IMR-90 (cell line): ENCODE measurements around the gene SRRM1. TPM values are rescaled to one million over a fixed set of nuclear protein-coding genes. Genes with fewer than 3 reads are reported as not detected.

ENCODE experiments used
- ATAC-seq: fragments of 200-7000 bp; cut with Tn5 transposase; 2 replicates; pipeline ENCODE4 v1.9.1; 2020; ENCODE audit warnings: low read depth, mild to moderate bottlenecking, moderate library complexity
- BruUV-seq: library from RNA; stranded (reverse); fragments of 400-500 nt; replicated peaks from 2 replicates; lab custom pipeline; 2021; lab: Mats Ljungman, UMichigan
- CTCF ChIA-PET: fragments of 300-600 bp; formaldehyde crosslinking; extraction: SDS; loops from one replicate; lab custom pipeline; 2021; ENCODE audit warnings: antibody characterized with exemption; lab: Yijun Ruan, JAX
- POLR2A ChIA-PET: fragments of 300-600 bp; sonication (Branson Sonifier 250); formaldehyde crosslinking; loops from one replicate; lab custom pipeline; 2022; ENCODE audit warnings: antibody characterized with exemption; ENCODE audit not compliant: unreplicated experiment; lab: Charles Lee
- DNase-seq: peaks from one replicate; pipeline ENCODE4 v3.0.0; 2013
- H2AFZ ChIP-seq: replicated peaks from 2 replicates; pipeline ENCODE3; 2013; ENCODE audit warnings: low read length, mild to moderate bottlenecking; ENCODE audit not compliant: poor library complexity
- H2AK5ac ChIP-seq: 2 replicates; pipeline ENCODE4 v1.6.1; 2013; ENCODE audit warnings: low read depth, low read length, inconsistent platforms
- H2AK9ac ChIP-seq: replicated peaks from 2 replicates; pipeline ENCODE3; 2013; ENCODE audit warnings: mild to moderate bottlenecking, low read depth, low read length, moderate library complexity; ENCODE audit not compliant: poor library complexity
- H2BK120ac ChIP-seq: 2 replicates; pipeline ENCODE4 v1.6.1; 2013; ENCODE audit warnings: low read depth, low read length, inconsistent platforms
- H2BK15ac ChIP-seq: 3 replicates; pipeline ENCODE4 v1.6.1; 2013; ENCODE audit warnings: low read depth, low read length, inconsistent platforms
- H2BK20ac ChIP-seq: 2 replicates; pipeline ENCODE4 v1.6.1; 2013; ENCODE audit warnings: low read depth, mild to moderate bottlenecking, inconsistent platforms, low read length, moderate library complexity
- H2BK5ac ChIP-seq: 2 replicates; pipeline ENCODE4 v1.6.1; 2013; ENCODE audit warnings: mild to moderate bottlenecking, low read depth, low read length, inconsistent platforms; ENCODE audit not compliant: poor library complexity, severe bottlenecking
- H3K14ac ChIP-seq: replicated peaks from 2 replicates; pipeline ENCODE4 v1.6.1; 2013; ENCODE audit warnings: low read depth, low read length, inconsistent platforms
- H3K18ac ChIP-seq: 2 replicates; pipeline ENCODE4 v1.6.1; 2013; ENCODE audit warnings: low read depth, low read length, control low read depth
- H3K23ac ChIP-seq: 2 replicates; pipeline ENCODE4 v1.6.1; 2013; ENCODE audit warnings: low read depth, low read length, inconsistent platforms
- H3K27ac ChIP-seq: 2 replicates; pipeline ENCODE4 v1.5.1; 2013; ENCODE audit warnings: mild to moderate bottlenecking, control low read depth, low read length; ENCODE audit not compliant: insufficient read depth
- H3K27me3 ChIP-seq: 2 replicates; pipeline ENCODE4 v1.6.1; 2013; ENCODE audit warnings: low read length; ENCODE audit not compliant: control insufficient read depth, insufficient read depth
- H3K36me3 ChIP-seq: 2 replicates; pipeline ENCODE4 v1.6.1; 2013; ENCODE audit warnings: low read length, mixed read lengths; ENCODE audit not compliant: control insufficient read depth, insufficient read depth
- H3K4ac ChIP-seq: 2 replicates; pipeline ENCODE4 v1.6.1; 2013; ENCODE audit warnings: low read depth, low read length, inconsistent platforms
- H3K4me1 ChIP-seq: 2 replicates; pipeline ENCODE4 v1.6.1; 2013; ENCODE audit warnings: low read length, mixed read lengths; ENCODE audit not compliant: control insufficient read depth, insufficient read depth
- H3K4me2 ChIP-seq: 2 replicates; pipeline ENCODE4 v1.6.1; 2013; ENCODE audit warnings: low read depth, mild to moderate bottlenecking, control low read depth, low read length, moderate library complexity
- H3K4me3 ChIP-seq: 2 replicates; pipeline ENCODE4 v1.5.1; 2013; ENCODE audit warnings: low read depth, mild to moderate bottlenecking, control low read depth, low read length, moderate library complexity; ENCODE audit not compliant: insufficient read depth
- H3K56ac ChIP-seq: 2 replicates; pipeline ENCODE4 v1.6.1; 2013; ENCODE audit warnings: low read length, inconsistent platforms; ENCODE audit not compliant: insufficient read depth; ENCODE audit errors: extremely low read depth
- H3K79me1 ChIP-seq, 2 experiments: 2 replicates each; pipeline ENCODE4 v1.6.1; 2013; ENCODE audit warnings: low read length in 2 of 2, inconsistent platforms in 1 of 2, low read depth in 1 of 2
- H3K9ac ChIP-seq: 2 replicates; pipeline ENCODE4 v1.6.1; 2013; ENCODE audit warnings: low read depth, low read length, control low read depth
- H3K9me1 ChIP-seq: 2 replicates; pipeline ENCODE4 v1.6.1; 2013; ENCODE audit warnings: low read length, inconsistent platforms; ENCODE audit not compliant: insufficient read depth
- H3K9me3 ChIP-seq: 2 replicates; pipeline ENCODE4 v1.6.1; 2013; ENCODE audit warnings: low read length; ENCODE audit not compliant: control insufficient read depth, insufficient read depth
- H4K20me1 ChIP-seq: 2 replicates; pipeline ENCODE4 v1.6.1; 2013; ENCODE audit warnings: low read length, inconsistent platforms; ENCODE audit not compliant: insufficient read depth
- H4K5ac ChIP-seq: 2 replicates; pipeline ENCODE4 v1.6.1; 2013; ENCODE audit warnings: mild to moderate bottlenecking, low read depth, low read length, control low read depth
- H4K8ac ChIP-seq, 2 experiments: 2 replicates each; pipeline ENCODE4 v1.6.1; 2013; ENCODE audit warnings: low read depth in 2 of 2, low read length in 2 of 2, control low read depth in 1 of 2, inconsistent platforms in 1 of 2
- H4K91ac ChIP-seq: 2 replicates; pipeline ENCODE4 v1.6.1; 2013; ENCODE audit warnings: low read depth, low read length, inconsistent platforms; ENCODE audit not compliant: insufficient read depth
- BHLHE40 ChIP-seq: fragments of 150-350 bp; IDR thresholded peaks from 2 replicates; pipeline ENCODE4 v1.6.1; 2016; ENCODE audit warnings: mild to moderate bottlenecking, low read depth, low read length
- CEBPB ChIP-seq: IDR thresholded peaks from 2 replicates; pipeline ENCODE4 v1.6.1; 2012; ENCODE audit warnings: low read depth, low read length, improper control_type of control experiment
- CHD1 ChIP-seq: IDR thresholded peaks from 2 replicates; pipeline ENCODE4 v1.6.1; 2012; ENCODE audit warnings: low read depth, low read length, improper control_type of control experiment
- FOS ChIP-seq: fragments of 150-350 bp; IDR thresholded peaks from 2 replicates; pipeline ENCODE4 v1.6.1; 2016; ENCODE audit warnings: low read depth, low read length
- MAFK ChIP-seq: IDR thresholded peaks from 2 replicates; pipeline ENCODE4 v1.6.1; 2012; ENCODE audit warnings: low read depth, low read length, improper control_type of control experiment
- MAZ ChIP-seq: IDR thresholded peaks from 2 replicates; pipeline ENCODE4 v1.6.1; 2012; ENCODE audit warnings: low read depth, mild to moderate bottlenecking, low read length, improper control_type of control experiment, moderate library complexity, borderline replicate concordance
- MXI1 ChIP-seq: IDR thresholded peaks from 2 replicates; pipeline ENCODE4 v1.6.1; 2012; ENCODE audit warnings: low read depth, mild to moderate bottlenecking, low read length, moderate library complexity, borderline replicate concordance
- NFE2L2 ChIP-seq: fragments of 150-350 bp; IDR thresholded peaks from 2 replicates; pipeline ENCODE4 v1.6.1; 2016; ENCODE audit warnings: low read depth, mild to moderate bottlenecking, low read length
- POLR2A ChIP-seq: IDR thresholded peaks from 2 replicates; pipeline ENCODE4 v1.6.1; 2012; ENCODE audit warnings: mild to moderate bottlenecking, low read depth, low read length
- RAD21 ChIP-seq: IDR thresholded peaks from 2 replicates; pipeline ENCODE4 v1.6.1; 2012; ENCODE audit warnings: low read length, improper control_type of control experiment
- RCOR1 ChIP-seq: IDR thresholded peaks from 2 replicates; pipeline ENCODE4 v1.6.1; 2012; ENCODE audit warnings: mild to moderate bottlenecking, low read length, improper control_type of control experiment; ENCODE audit not compliant: insufficient replicate concordance
- RFX5 ChIP-seq: IDR thresholded peaks from 2 replicates; pipeline ENCODE4 v1.8.0; 2012; ENCODE audit warnings: low read depth, mild to moderate bottlenecking, low read length, moderate library complexity
- SMC3 ChIP-seq: fragments of 150-350 bp; IDR thresholded peaks from 2 replicates; pipeline ENCODE4 v1.6.1; 2016; ENCODE audit warnings: low read depth, mild to moderate bottlenecking, antibody characterized with exemption, low read length, moderate library complexity
- WGBS, 2 experiments: methylation state at CpG; one replicate each; pipeline versions ENCODE4 v1.1.5 to v1.1.7; 2013; ENCODE audit warnings: missing lambda C conversion rate in 2 of 2; ENCODE audit not compliant: insufficient read length in 1 of 2; ENCODE audit errors: extremely low coverage in 2 of 2; 5-methylcytosine and 5-hydroxymethylcytosine counted together
- dilution Hi-C: fragments of 300-500 bp; cut with HindIII; formaldehyde crosslinking; loops from one replicate; pipeline ENCODE4 v1.14.3; 2018; ENCODE audit warnings: low sequenced_read_pairs; ENCODE audit not compliant: unreplicated experiment
- in situ Hi-C: fragments of 300-500 bp; cut with MboI; formaldehyde crosslinking; loops from 3 replicates; pipeline ENCODE4 v1.14.3; 2019; ENCODE audit warnings: low sequenced_read_pairs, inconsistent platforms, mixed read lengths
- intact Hi-C: fragments of 100-400 bp; cut with micrococcal nuclease; formaldehyde crosslinking; loops from 2 replicates; pipeline ENCODE4 v1.10.0; 2022
- polyA plus RNA-seq, 3 experiments: library from polyadenylated mRNA; depleted of rRNA; stranded (reverse); fragments of >200 nt; gene quantifications; 2 replicates each; pipeline ENCODE4 v1.2.3, GENCODE V29; 2012; ENCODE audit warnings: low replicate concordance in 1 of 3
- total RNA-seq: library from RNA; depleted of rRNA; stranded (reverse); fragments of >200 nt; gene quantifications from 2 replicates; pipeline ENCODE4 v1.2.3, GENCODE V29; 2012
- TF ChIP-seq, protein P1 (sequence below): conservative IDR thresholded peaks from 2 replicates; pipeline ENCODE4 v1.5.1; 2012; ENCODE audit warnings: mild to moderate bottlenecking, low read depth, low read length, improper control_type of control experiment
- TF ChIP-seq, protein P2 (sequence below): fragments of 150-350 bp; IDR thresholded peaks from 2 replicates; pipeline ENCODE4 v1.6.1; 2017; ENCODE audit warnings: mild to moderate bottlenecking, antibody characterized with exemption, low read length, low read depth
- TF ChIP-seq, protein P3 (sequence below): fragments of 150-350 bp; IDR thresholded peaks from 2 replicates; pipeline ENCODE4 v1.6.1; 2016; ENCODE audit warnings: low read depth, mild to moderate bottlenecking, low read length, moderate library complexity, borderline replicate concordance

Gene SRRM1
- total and polyA plus RNA-seq, 2 of the 4 experiments (the other 2 are of a cell fraction) = 13.6 to 94.1 TPM

DNA sequence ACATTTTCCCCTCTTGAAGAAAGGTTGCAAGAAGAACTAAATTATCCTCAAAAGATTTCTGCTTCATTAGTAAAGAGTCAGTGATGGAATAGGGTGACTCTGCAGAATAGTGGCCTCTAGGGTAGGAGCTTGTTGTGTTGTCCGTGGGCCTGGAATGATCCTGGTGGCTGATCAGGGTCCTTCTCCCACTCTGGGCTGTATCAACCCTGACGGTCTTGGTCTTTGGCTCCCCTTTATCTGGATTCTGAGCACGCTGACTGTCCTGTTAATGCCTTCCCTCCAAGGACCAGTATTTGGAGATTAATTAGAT lies 36.9 kb upstream of the SRRM1 start:
- H3K18ac ChIP-seq = no peak overlapping the region
- TF ChIP-seq, protein P1, sequence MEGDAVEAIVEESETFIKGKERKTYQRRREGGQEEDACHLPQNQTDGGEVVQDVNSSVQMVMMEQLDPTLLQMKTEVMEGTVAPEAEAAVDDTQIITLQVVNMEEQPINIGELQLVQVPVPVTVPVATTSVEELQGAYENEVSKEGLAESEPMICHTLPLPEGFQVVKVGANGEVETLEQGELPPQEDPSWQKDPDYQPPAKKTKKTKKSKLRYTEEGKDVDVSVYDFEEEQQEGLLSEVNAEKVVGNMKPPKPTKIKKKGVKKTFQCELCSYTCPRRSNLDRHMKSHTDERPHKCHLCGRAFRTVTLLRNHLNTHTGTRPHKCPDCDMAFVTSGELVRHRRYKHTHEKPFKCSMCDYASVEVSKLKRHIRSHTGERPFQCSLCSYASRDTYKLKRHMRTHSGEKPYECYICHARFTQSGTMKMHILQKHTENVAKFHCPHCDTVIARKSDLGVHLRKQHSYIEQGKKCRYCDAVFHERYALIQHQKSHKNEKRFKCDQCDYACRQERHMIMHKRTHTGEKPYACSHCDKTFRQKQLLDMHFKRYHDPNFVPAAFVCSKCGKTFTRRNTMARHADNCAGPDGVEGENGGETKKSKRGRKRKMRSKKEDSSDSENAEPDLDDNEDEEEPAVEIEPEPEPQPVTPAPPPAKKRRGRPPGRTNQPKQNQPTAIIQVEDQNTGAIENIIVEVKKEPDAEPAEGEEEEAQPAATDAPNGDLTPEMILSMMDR = no peak
- TF ChIP-seq SMC3 (no peak), CHD1 (no peak), MXI1 (no peak), POLR2A (no peak), MAFK (no peak), MAZ (no peak), FOS (no peak), RCOR1 (no peak), RAD21 (no peak), RFX5 (no peak), BHLHE40 (no peak), CEBPB (no peak), NFE2L2 (no peak)
- TF ChIP-seq, protein P2, sequence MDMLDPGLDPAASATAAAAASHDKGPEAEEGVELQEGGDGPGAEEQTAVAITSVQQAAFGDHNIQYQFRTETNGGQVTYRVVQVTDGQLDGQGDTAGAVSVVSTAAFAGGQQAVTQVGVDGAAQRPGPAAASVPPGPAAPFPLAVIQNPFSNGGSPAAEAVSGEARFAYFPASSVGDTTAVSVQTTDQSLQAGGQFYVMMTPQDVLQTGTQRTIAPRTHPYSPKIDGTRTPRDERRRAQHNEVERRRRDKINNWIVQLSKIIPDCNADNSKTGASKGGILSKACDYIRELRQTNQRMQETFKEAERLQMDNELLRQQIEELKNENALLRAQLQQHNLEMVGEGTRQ = no peak
- TF ChIP-seq, protein P3, sequence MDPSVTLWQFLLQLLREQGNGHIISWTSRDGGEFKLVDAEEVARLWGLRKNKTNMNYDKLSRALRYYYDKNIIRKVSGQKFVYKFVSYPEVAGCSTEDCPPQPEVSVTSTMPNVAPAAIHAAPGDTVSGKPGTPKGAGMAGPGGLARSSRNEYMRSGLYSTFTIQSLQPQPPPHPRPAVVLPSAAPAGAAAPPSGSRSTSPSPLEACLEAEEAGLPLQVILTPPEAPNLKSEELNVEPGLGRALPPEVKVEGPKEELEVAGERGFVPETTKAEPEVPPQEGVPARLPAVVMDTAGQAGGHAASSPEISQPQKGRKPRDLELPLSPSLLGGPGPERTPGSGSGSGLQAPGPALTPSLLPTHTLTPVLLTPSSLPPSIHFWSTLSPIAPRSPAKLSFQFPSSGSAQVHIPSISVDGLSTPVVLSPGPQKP = no peak
- H3K14ac ChIP-seq = no peak overlapping the region
- dilution Hi-C loops = no loop called here
- H4K5ac ChIP-seq = no peak overlapping the region
- no peaks in the 10 kb centered on the region for H3K36me3 ChIP-seq
- POLR2A ChIA-PET = no interaction called here
- no peaks in the 10 kb centered on the region for H3K79me1 ChIP-seq
- no peaks in the 10 kb centered on the region for H3K9me1 ChIP-seq
- no peaks in the 10 kb centered on the region for H4K20me1 ChIP-seq
- H3K9ac ChIP-seq = no peak overlapping the region
- peaks cover 21% of the 10 kb centered on the region for H3K27me3 ChIP-seq
- no peaks in the 10 kb centered on the region for H3K4me1 ChIP-seq
- no peak overlapping the region for H3K27ac ChIP-seq
- no peaks in the 10 kb centered on the region for H3K9me3 ChIP-seq
- intact Hi-C loops = no loop called here
- H2BK5ac ChIP-seq = no peak overlapping the region
- H3K4ac ChIP-seq = no peak overlapping the region
- no peak overlapping the region for H2AK5ac ChIP-seq
- no peak overlapping the region for H3K4me2 ChIP-seq
- H2AFZ ChIP-seq = no peak overlapping the region
- no CpG with 5 or more reads among the region's 3 CpGs for WGBS, 2 experiments
- BruUV-seq = no TSS peak
- in situ Hi-C loops = no loop called here
- H3K4me3 ChIP-seq = no peak overlapping the region
- H2BK120ac ChIP-seq = no peak overlapping the region
- no peak overlapping the region for H2BK20ac ChIP-seq
- H3K23ac ChIP-seq = no peak overlapping the region
- CTCF ChIA-PET = no interaction called here
- no peak overlapping the region for H2BK15ac ChIP-seq
- no peak overlapping the region for H4K91ac ChIP-seq
- ATAC-seq = no peak
- no peak overlapping the region for H3K56ac ChIP-seq
- no peak overlapping the region for H4K8ac ChIP-seq
- no peak overlapping the region for H2AK9ac ChIP-seq
- no peak for DNase-seq
